ENCODE data around the gene NXPH3. TPM values are rescaled to one million over a fixed set of nuclear protein-coding genes. Genes with fewer than 3 reads are reported as not detected.
A peak's percentile ranks its signal among the peaks of the same experiment; 100 is the strongest.

NXPH3 gene
- total RNA-seq, 1 donor from 2014 or later = not detected

DNA sequence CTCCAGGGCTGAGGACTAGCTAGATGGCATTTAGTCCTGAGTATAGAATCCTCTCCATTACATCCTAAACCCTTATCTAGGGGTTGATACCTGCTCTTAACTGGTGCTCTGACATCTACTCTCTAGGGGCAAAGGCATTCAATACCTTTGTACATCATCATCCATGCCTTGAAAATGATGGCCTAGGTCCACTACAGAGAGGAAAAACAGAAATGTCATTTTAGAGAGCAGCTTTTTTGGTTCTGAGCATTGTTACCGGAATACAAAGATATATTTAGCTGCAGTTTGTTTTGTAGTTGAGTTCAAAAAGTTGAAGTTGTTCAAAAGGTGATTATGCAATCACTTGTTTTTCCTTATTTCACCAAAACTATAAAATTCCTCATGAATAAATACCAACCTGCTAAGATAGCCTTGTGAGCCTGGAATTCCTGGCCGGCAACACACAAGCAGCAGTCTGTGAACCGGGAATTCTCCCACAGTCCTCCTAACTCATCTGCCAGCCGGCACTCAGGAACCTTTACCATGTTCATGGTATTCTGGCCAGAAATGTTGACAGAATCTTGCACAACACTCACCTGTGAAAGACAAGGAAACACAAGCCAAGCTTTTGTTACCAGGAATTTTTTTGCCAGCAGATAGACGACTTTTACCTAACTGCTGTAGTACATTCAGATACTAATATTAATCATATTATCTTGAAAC, 35.4 kb downstream of the NXPH3 start:
- H3K36me3 ChIP-seq (ENCODE audit: control insufficient read depth, insufficient read depth, low read length) = peaks cover 8% of the 10 kb centered on the region
- no peak overlapping the region for H3K4me3 ChIP-seq (ENCODE audit: low read depth, low read length)
- no peak for FAIRE-seq
- peak; percentile 27 for DNase-seq (ENCODE audit: low read depth)
- TF ChIP-seq, protein P1, sequence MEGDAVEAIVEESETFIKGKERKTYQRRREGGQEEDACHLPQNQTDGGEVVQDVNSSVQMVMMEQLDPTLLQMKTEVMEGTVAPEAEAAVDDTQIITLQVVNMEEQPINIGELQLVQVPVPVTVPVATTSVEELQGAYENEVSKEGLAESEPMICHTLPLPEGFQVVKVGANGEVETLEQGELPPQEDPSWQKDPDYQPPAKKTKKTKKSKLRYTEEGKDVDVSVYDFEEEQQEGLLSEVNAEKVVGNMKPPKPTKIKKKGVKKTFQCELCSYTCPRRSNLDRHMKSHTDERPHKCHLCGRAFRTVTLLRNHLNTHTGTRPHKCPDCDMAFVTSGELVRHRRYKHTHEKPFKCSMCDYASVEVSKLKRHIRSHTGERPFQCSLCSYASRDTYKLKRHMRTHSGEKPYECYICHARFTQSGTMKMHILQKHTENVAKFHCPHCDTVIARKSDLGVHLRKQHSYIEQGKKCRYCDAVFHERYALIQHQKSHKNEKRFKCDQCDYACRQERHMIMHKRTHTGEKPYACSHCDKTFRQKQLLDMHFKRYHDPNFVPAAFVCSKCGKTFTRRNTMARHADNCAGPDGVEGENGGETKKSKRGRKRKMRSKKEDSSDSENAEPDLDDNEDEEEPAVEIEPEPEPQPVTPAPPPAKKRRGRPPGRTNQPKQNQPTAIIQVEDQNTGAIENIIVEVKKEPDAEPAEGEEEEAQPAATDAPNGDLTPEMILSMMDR (IDR thresholded peaks at IDR 0.05; ENCODE audit: insufficient read depth, low read length, severe bottlenecking) = no peak
- H3K27me3 ChIP-seq (ENCODE audit: control insufficient read depth, insufficient read depth, low read length) = no peaks in the 10 kb centered on the region

DNA sequence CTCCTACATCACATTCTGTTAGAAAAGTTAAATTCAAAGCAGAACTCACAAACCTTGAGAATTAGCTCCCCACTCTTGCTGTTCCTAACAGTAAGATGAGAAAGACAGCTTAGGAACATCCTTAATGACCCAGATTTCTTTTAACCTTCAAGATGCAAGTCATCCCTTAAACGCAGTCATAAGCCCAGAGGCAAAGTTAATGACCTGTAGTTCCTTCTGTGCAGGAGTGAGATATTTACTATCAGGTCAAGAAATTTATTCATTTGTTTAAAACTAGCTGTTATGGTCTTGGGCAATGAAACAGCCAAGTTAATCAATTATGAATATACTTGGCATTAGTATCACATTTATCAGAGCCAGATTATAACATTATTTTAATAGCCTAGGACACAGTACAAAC, 37.1 kb downstream of the NXPH3 start:
- FAIRE-seq (no peak), DNase-seq (ENCODE audit: low read depth) (peak; percentile 20)
- Histone ChIP-seq H3K36me3 (ENCODE audit: control insufficient read depth, insufficient read depth, low read length) (peaks cover 9% of the 10 kb centered on the region), H3K4me3 (ENCODE audit: low read depth, low read length) (no peak overlapping the region), H3K27me3 (ENCODE audit: control insufficient read depth, insufficient read depth, low read length) (no peaks in the 10 kb centered on the region)
- TF ChIP-seq, protein P1 (IDR thresholded peaks at IDR 0.05; ENCODE audit: insufficient read depth, low read length, severe bottlenecking) = no peak

DNA sequence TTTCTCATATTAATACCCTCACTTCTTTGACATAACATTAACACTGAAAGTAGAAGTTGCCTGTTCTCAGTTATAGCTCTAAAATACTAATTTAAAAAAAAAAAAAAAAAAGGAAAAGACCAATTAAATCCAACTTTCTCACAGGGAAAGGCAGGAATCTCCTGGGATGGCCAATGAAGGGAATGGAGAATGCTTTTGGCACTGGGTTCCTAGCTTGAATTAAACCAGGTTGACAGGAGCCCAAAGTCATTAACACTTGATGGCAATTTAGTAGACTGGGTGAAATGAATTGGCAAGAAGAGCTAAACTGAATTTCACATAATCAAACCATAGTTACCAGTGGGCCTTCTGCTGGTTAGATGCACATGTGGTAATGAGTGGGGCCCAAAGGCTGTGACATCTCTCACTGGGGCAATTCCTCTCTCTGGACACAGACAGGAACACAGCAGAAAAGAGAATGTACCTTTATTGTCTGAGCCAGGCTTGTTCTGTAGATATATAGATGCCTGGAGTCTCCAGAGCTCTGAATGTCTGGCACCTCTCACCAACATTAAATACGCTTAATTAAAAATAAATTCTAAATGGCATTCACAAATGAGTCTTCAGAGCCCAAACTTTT, 37.6 kb downstream of the NXPH3 start:
- peaks cover 5% of the 10 kb centered on the region for H3K36me3 ChIP-seq (ENCODE audit: control insufficient read depth, insufficient read depth, low read length)
- FAIRE-seq (peak; percentile 7), DNase-seq (ENCODE audit: low read depth) (no peak)

DNA sequence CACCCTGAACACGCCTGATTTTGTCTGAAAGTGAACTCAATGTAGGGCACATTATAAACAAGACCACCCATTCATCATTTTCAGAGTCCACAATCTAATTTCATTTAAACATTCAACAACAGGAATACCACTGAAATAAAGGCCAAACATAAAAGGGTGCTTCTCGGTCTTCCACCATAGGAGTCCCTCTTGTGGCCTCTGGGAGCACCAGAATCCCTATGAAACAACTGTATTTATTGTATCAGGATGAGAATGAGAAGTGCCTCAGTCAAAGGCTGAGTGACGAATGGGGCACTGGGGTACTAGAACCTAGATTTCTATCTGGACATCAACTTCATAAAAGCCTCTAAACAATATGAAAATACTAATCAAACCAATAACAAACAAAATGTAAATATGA, 40.4 kb downstream of the NXPH3 start:
- TF ChIP-seq, protein P1 (IDR thresholded peaks at IDR 0.05; ENCODE audit: insufficient read depth, low read length, severe bottlenecking) = no peak
- DNase-seq (ENCODE audit: low read depth) (no peak), FAIRE-seq (no peak)
- Histone ChIP-seq H3K27me3 (ENCODE audit: control insufficient read depth, insufficient read depth, low read length) (no peaks in the 10 kb centered on the region), H3K4me3 (ENCODE audit: low read depth, low read length) (no peak overlapping the region), H3K36me3 (ENCODE audit: control insufficient read depth, insufficient read depth, low read length) (peaks cover 10% of the 10 kb centered on the region)

More for the DNA sequence above, 37.6 kb downstream of the NXPH3 start:
- Histone ChIP-seq H3K4me3 (ENCODE audit: low read depth, low read length) (no peak overlapping the region), H3K27me3 (ENCODE audit: control insufficient read depth, insufficient read depth, low read length) (no peaks in the 10 kb centered on the region)
- TF ChIP-seq, protein P1 (IDR thresholded peaks at IDR 0.05; ENCODE audit: insufficient read depth, low read length, severe bottlenecking) = no peak

DNA sequence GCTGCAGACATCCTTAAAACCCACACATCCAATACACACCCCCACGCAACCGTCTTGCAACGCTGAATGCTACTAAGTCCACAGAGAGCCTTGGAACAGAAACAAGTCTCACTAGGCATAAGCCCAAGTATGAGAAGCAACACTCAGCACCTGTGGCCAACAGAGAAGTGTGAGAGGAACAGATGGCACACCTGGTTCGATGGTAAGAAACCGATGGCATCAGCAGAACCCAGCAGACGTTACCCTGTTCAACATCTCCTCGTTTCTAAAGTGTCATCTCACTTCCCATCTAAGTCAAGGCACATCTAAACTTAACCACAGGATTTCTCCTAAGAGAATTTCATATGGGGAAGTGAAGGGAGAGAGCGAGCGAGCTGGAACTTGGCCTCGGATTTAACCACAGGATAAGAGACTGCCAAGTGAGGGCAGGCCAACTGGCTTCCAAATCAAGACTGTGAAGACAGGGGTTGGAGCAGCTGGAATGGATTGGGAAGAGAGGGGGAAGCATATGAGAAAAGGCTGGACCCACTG, 41.0 kb downstream of the NXPH3 start:
- H3K27me3 ChIP-seq (ENCODE audit: control insufficient read depth, insufficient read depth, low read length) = no peaks in the 10 kb centered on the region
- DNase-seq (ENCODE audit: low read depth) = no peak
- peak; percentile 32 for FAIRE-seq
- TF ChIP-seq, protein P1 (IDR thresholded peaks at IDR 0.05; ENCODE audit: insufficient read depth, low read length, severe bottlenecking) = no peak
- peaks cover 10% of the 10 kb centered on the region for H3K36me3 ChIP-seq (ENCODE audit: control insufficient read depth, insufficient read depth, low read length)
- H3K4me3 ChIP-seq (ENCODE audit: low read depth, low read length) = no peak overlapping the region
